ENCODE data around the gene TBC1D2B.
A peak's percentile ranks its signal among the peaks of the same experiment; 100 is the strongest.

TBC1D2B gene

GRCh38 chr15:78057803-78058202, 19.7 kb downstream of the TBC1D2B start:
- H3K9me3 ChIP-seq (replicated peaks in 1 of 2; ENCODE audit: control insufficient read depth in 2 of 2, insufficient read depth in 1 of 2, low read depth in 1 of 2, low read length in 2 of 2), result no peaks in the 10 kb centered on the region
- no peak overlapping the region for H2BK5ac ChIP-seq (ENCODE audit: low read length)
- H3K27ac ChIP-seq (replicated peaks; ENCODE audit: low read length), result no peak overlapping the region
- no peak overlapping the region for H2BK120ac ChIP-seq (ENCODE audit: low read depth, low read length)
- H2AK5ac ChIP-seq (ENCODE audit: low read depth, low read length), result no peak overlapping the region
- H2BK15ac ChIP-seq (ENCODE audit: low read length), result no peak overlapping the region
- no peak overlapping the region for H4K91ac ChIP-seq (ENCODE audit: low read depth, low read length, poor library complexity)
- no peak for DNase-seq (ENCODE audit: low spot score)
- no peak overlapping the region for H3K18ac ChIP-seq (ENCODE audit: low read length)
- H2AFZ ChIP-seq (ENCODE audit: low read length), result no peak overlapping the region
- no peaks in the 10 kb centered on the region for H3K27me3 ChIP-seq (ENCODE audit: control insufficient read depth in 3 of 3, insufficient read depth in 3 of 3, low read depth in 1 of 3, low read length in 3 of 3)
- no peaks in the 10 kb centered on the region for H3K79me1 ChIP-seq (ENCODE audit: low read depth, low read length)
- peaks cover 9% of the 10 kb centered on the region in 2 donors for H3K4me1 ChIP-seq (ENCODE audit: control insufficient read depth in 2 of 2, insufficient read depth in 1 of 2, low read depth in 1 of 2, low read length in 2 of 2)
- WGBS, 2 donors (ENCODE audit: extremely low coverage in 2 of 2, insufficient read length in 2 of 2, insufficient replicate concordance in 1 of 2), result no CpG with 5 or more reads among the region's 5 CpGs
- no peak overlapping the region for H3K4me2 ChIP-seq (ENCODE audit: insufficient read depth, low read length, poor library complexity, severe bottlenecking)
- H2BK12ac ChIP-seq (ENCODE audit: low read length), result no peak overlapping the region
- H3K23ac ChIP-seq (ENCODE audit: low read depth, low read length, poor library complexity), result no peak overlapping the region
- no peak overlapping the region for H3K9ac ChIP-seq (ENCODE audit: low read depth, low read length, poor library complexity)
- H3K4me3 ChIP-seq (ENCODE audit: low read length in 2 of 2), result no peak overlapping the region
- H3K36me3 ChIP-seq (replicated peaks in 1 of 2; ENCODE audit: control insufficient read depth in 2 of 2, insufficient read depth in 2 of 2, low read length in 2 of 2), result peaks cover 2 to 6% of the 10 kb centered on the region in 2 donors
- no peak overlapping the region for H4K8ac ChIP-seq (ENCODE audit: low read depth, low read length)
- H3K14ac ChIP-seq (ENCODE audit: low read length), result no peak overlapping the region
- H3K4ac ChIP-seq (ENCODE audit: low read length), result no peak overlapping the region

- Histone ChIP-seq H3K4me1 (ENCODE audit: control insufficient read depth in 2 of 2, insufficient read depth in 1 of 2, low read depth in 1 of 2, low read length in 2 of 2) (peaks cover 4 to 8% of the 10 kb centered on the region in 2 donors), H3K27ac (replicated peaks; ENCODE audit: low read length) (no peak overlapping the region), H3K36me3 (replicated peaks in 1 of 2; ENCODE audit: control insufficient read depth in 2 of 2, insufficient read depth in 2 of 2, low read length in 2 of 2) (peaks cover 2 to 6% of the 10 kb centered on the region in 2 donors), H3K23ac (ENCODE audit: low read depth, low read length, poor library complexity) (no peak overlapping the region), H3K4me3 (ENCODE audit: low read length in 2 of 2) (no peak overlapping the region), H2BK15ac (ENCODE audit: low read length) (no peak overlapping the region), H3K18ac (ENCODE audit: low read length) (peak overlapping the region; percentile 44), H2BK12ac (ENCODE audit: low read length) (no peak overlapping the region), H3K4ac (ENCODE audit: low read length) (no peak overlapping the region), H3K14ac (ENCODE audit: low read length) (no peak overlapping the region), H3K27me3 (ENCODE audit: control insufficient read depth in 3 of 3, insufficient read depth in 3 of 3, low read depth in 1 of 3, low read length in 3 of 3) (no peaks in the 10 kb centered on the region), H4K91ac (ENCODE audit: low read depth, low read length, poor library complexity) (no peak overlapping the region), H2BK5ac (ENCODE audit: low read length) (no peak overlapping the region), H4K8ac (ENCODE audit: low read depth, low read length) (no peak overlapping the region), H3K9ac (ENCODE audit: low read depth, low read length, poor library complexity) (peak overlapping the region; percentile 9), H2AK5ac (ENCODE audit: low read depth, low read length) (peak overlapping the region; percentile 25), H3K9me3 (replicated peaks in 1 of 2; ENCODE audit: control insufficient read depth in 2 of 2, insufficient read depth in 1 of 2, low read depth in 1 of 2, low read length in 2 of 2) (no peaks in the 10 kb centered on the region), H2BK120ac (ENCODE audit: low read depth, low read length) (no peak overlapping the region), H2AFZ (ENCODE audit: low read length) (no peak overlapping the region), H3K4me2 (ENCODE audit: insufficient read depth, low read length, poor library complexity, severe bottlenecking) (no peak overlapping the region), H3K79me1 (ENCODE audit: low read depth, low read length) (no peaks in the 10 kb centered on the region)
- no CpG with 5 or more reads among the region's 2 CpGs for WGBS, 2 donors (ENCODE audit: extremely low coverage in 2 of 2, insufficient read length in 2 of 2, insufficient replicate concordance in 1 of 2)
- DNase-seq (ENCODE audit: low spot score), result no peak
These were observed 20.7 kb downstream of the TBC1D2B start for GRCh38 chr15:78056714-78057269.

- no peak for DNase-seq (ENCODE audit: low spot score)
- no peak overlapping the region for H3K9ac ChIP-seq (ENCODE audit: low read depth, low read length, poor library complexity)
These were observed 21.4 kb downstream of the TBC1D2B start for GRCh38 chr15:78055919-78056713.

GRCh38 chr15:78054966-78055365, 22.5 kb downstream of the TBC1D2B start:
- H4K91ac ChIP-seq (ENCODE audit: low read depth, low read length, poor library complexity), result no peak overlapping the region
- no peak overlapping the region for H2BK5ac ChIP-seq (ENCODE audit: low read length)
- no peak overlapping the region for H3K9ac ChIP-seq (ENCODE audit: low read depth, low read length, poor library complexity)
- no peak overlapping the region for H4K8ac ChIP-seq (ENCODE audit: low read depth, low read length)
- H2BK120ac ChIP-seq (ENCODE audit: low read depth, low read length), result no peak overlapping the region
- H3K23ac ChIP-seq (ENCODE audit: low read depth, low read length, poor library complexity), result no peak overlapping the region
- H3K79me1 ChIP-seq (ENCODE audit: low read depth, low read length), result no peaks in the 10 kb centered on the region
- H3K4ac ChIP-seq (ENCODE audit: low read length), result no peak overlapping the region
- peaks cover 2 to 16% of the 10 kb centered on the region in 2 donors for H3K4me1 ChIP-seq (ENCODE audit: control insufficient read depth in 2 of 2, insufficient read depth in 1 of 2, low read depth in 1 of 2, low read length in 2 of 2)
- no peak overlapping the region for H2AFZ ChIP-seq (ENCODE audit: low read length)
- DNase-seq (ENCODE audit: low spot score), result no peak
- H2BK15ac ChIP-seq (ENCODE audit: low read length), result no peak overlapping the region
- H3K14ac ChIP-seq (ENCODE audit: low read length), result no peak overlapping the region
- no peaks in the 10 kb centered on the region for H3K27me3 ChIP-seq (ENCODE audit: control insufficient read depth in 3 of 3, insufficient read depth in 3 of 3, low read depth in 1 of 3, low read length in 3 of 3)
- no peak overlapping the region for H3K4me3 ChIP-seq (ENCODE audit: low read length in 2 of 2)
- peaks cover 2 to 6% of the 10 kb centered on the region in 2 donors for H3K36me3 ChIP-seq (replicated peaks in 1 of 2; ENCODE audit: control insufficient read depth in 2 of 2, insufficient read depth in 2 of 2, low read length in 2 of 2)
- no peak overlapping the region for H2BK12ac ChIP-seq (ENCODE audit: low read length)
- no peak overlapping the region for H3K27ac ChIP-seq (replicated peaks; ENCODE audit: low read length)
- no CpG with 5 or more reads among the region's 1 CpG for WGBS, 2 donors (ENCODE audit: extremely low coverage in 2 of 2, insufficient read length in 2 of 2, insufficient replicate concordance in 1 of 2)
- H2AK5ac ChIP-seq (ENCODE audit: low read depth, low read length), result no peak overlapping the region
- H3K4me2 ChIP-seq (ENCODE audit: insufficient read depth, low read length, poor library complexity, severe bottlenecking), result no peak overlapping the region
- H3K9me3 ChIP-seq (replicated peaks in 1 of 2; ENCODE audit: control insufficient read depth in 2 of 2, insufficient read depth in 1 of 2, low read depth in 1 of 2, low read length in 2 of 2), result no peaks in the 10 kb centered on the region
- H3K18ac ChIP-seq (ENCODE audit: low read length), result no peak overlapping the region

More at GRCh38 chr15:78055919-78056713, 21.4 kb downstream of the TBC1D2B start:
- H3K23ac ChIP-seq (ENCODE audit: low read depth, low read length, poor library complexity), result no peak overlapping the region
- no peak overlapping the region for H2AFZ ChIP-seq (ENCODE audit: low read length)
- H3K27ac ChIP-seq (replicated peaks; ENCODE audit: low read length), result peak overlapping the region; percentile 25
- no CpG with 5 or more reads among the region's 2 CpGs for WGBS, 2 donors (ENCODE audit: extremely low coverage in 2 of 2, insufficient read length in 2 of 2, insufficient replicate concordance in 1 of 2)
- H3K14ac ChIP-seq (ENCODE audit: low read length), result no peak overlapping the region
- H2BK15ac ChIP-seq (ENCODE audit: low read length), result no peak overlapping the region
- H3K4ac ChIP-seq (ENCODE audit: low read length), result no peak overlapping the region
- no peak overlapping the region for H2BK12ac ChIP-seq (ENCODE audit: low read length)
- peaks cover 2 to 8% of the 10 kb centered on the region in 2 donors for H3K4me1 ChIP-seq (ENCODE audit: control insufficient read depth in 2 of 2, insufficient read depth in 1 of 2, low read depth in 1 of 2, low read length in 2 of 2)
- H2BK5ac ChIP-seq (ENCODE audit: low read length), result no peak overlapping the region
- peak overlapping the region; percentile 25 for H2AK5ac ChIP-seq (ENCODE audit: low read depth, low read length)
- no peaks in the 10 kb centered on the region for H3K27me3 ChIP-seq (ENCODE audit: control insufficient read depth in 3 of 3, insufficient read depth in 3 of 3, low read depth in 1 of 3, low read length in 3 of 3)
- no peak overlapping the region for H3K4me2 ChIP-seq (ENCODE audit: insufficient read depth, low read length, poor library complexity, severe bottlenecking)
- H3K4me3 ChIP-seq (ENCODE audit: low read length in 2 of 2), result no peak overlapping the region
- H3K79me1 ChIP-seq (ENCODE audit: low read depth, low read length), result no peaks in the 10 kb centered on the region
- no peak overlapping the region for H4K91ac ChIP-seq (ENCODE audit: low read depth, low read length, poor library complexity)
- peaks cover 2 to 6% of the 10 kb centered on the region in 2 donors for H3K36me3 ChIP-seq (replicated peaks in 1 of 2; ENCODE audit: control insufficient read depth in 2 of 2, insufficient read depth in 2 of 2, low read length in 2 of 2)
- H2BK120ac ChIP-seq (ENCODE audit: low read depth, low read length), result no peak overlapping the region
- no peak overlapping the region for H3K18ac ChIP-seq (ENCODE audit: low read length)
- no peak overlapping the region for H4K8ac ChIP-seq (ENCODE audit: low read depth, low read length)
- no peaks in the 10 kb centered on the region for H3K9me3 ChIP-seq (replicated peaks in 1 of 2; ENCODE audit: control insufficient read depth in 2 of 2, insufficient read depth in 1 of 2, low read depth in 1 of 2, low read length in 2 of 2)
